Neural cell (in vitro differentiated cells): ENCODE results near the gene SPEM3. TPM values are rescaled to one million over a fixed set of nuclear protein-coding genes. Genes with fewer than 3 reads are reported as not detected.
A peak's percentile ranks its signal among the peaks of the same experiment; 100 is the strongest.

ENCODE experiments used
- H2AFZ ChIP-seq: fragments of 200-600, 300-800 bp; sonication (generic), shearing (Covaris generic); 2 replicates; pipeline ENCODE4 v1.6.0; 2014; ENCODE audit warnings: low read depth, mild to moderate bottlenecking, antibody characterized with exemption, low read length, moderate library complexity
- H3F3A ChIP-seq: fragments of 200-600 bp; shearing (Covaris generic); 2 replicates; pipeline ENCODE4 v1.6.1; 2016; ENCODE audit warnings: mild to moderate bottlenecking, moderate library complexity, mixed read lengths, antibody characterized with exemption, low read length; ENCODE audit not compliant: insufficient read depth, poor library complexity, severe bottlenecking
- H3K27ac ChIP-seq: fragments of 200-600, 300-800 bp; sonication (generic), shearing (Covaris generic); 2 replicates; pipeline ENCODE4 v1.5.1; 2014; ENCODE audit warnings: mild to moderate bottlenecking, low read length, moderate library complexity
- H3K27me3 ChIP-seq: fragments of 300-800, 200-600 bp; sonication (generic), shearing (Covaris generic); 2 replicates; pipeline ENCODE4 v1.6.0; 2014; ENCODE audit warnings: mild to moderate bottlenecking, low read depth, low read length, moderate library complexity; ENCODE audit not compliant: insufficient read depth
- H3K36me3 ChIP-seq: fragments of 300-800, 200-600 bp; sonication (generic), shearing (Covaris generic); 2 replicates; pipeline ENCODE4 v1.5.1; 2014; ENCODE audit warnings: mild to moderate bottlenecking, antibody characterized with exemption, low read length, moderate library complexity; ENCODE audit not compliant: insufficient read depth
- H3K4me2 ChIP-seq: fragments of 300-800, 200-600 bp; sonication (generic), shearing (Covaris generic); 2 replicates; pipeline ENCODE4 v1.6.0; 2014; ENCODE audit warnings: mild to moderate bottlenecking, low read length
- H3K4me3 ChIP-seq: fragments of 300-800, 200-600 bp; sonication (generic), shearing (Covaris generic); 2 replicates; pipeline ENCODE4 v1.5.1; 2014; ENCODE audit warnings: mild to moderate bottlenecking, low read length, moderate library complexity
- H3K79me2 ChIP-seq: fragments of 200-600 bp; shearing (Covaris generic); replicated peaks from 2 replicates; pipeline ENCODE4 v1.6.0; 2014; ENCODE audit warnings: mild to moderate bottlenecking, low read length, moderate library complexity; ENCODE audit not compliant: insufficient read depth
- H3K9ac ChIP-seq: fragments of 300-800, 200-600 bp; sonication (generic), shearing (Covaris generic); 2 replicates; pipeline ENCODE4 v1.6.1; 2016; ENCODE audit warnings: mild to moderate bottlenecking, low read length, mixed read lengths
- H3K9me2 ChIP-seq: fragments of 200-600 bp; shearing (Covaris generic); 2 replicates; pipeline ENCODE4 v1.6.1; 2016; ENCODE audit warnings: mild to moderate bottlenecking, low read length, mixed read lengths; ENCODE audit not compliant: insufficient read depth
- H3K9me3 ChIP-seq: fragments of 200-600, 300-800 bp; sonication (generic), shearing (Covaris generic); 2 replicates; pipeline ENCODE4 v1.6.1; 2016; ENCODE audit warnings: mild to moderate bottlenecking, mixed run types, low read length, moderate library complexity, mixed read lengths
- H4K20me1 ChIP-seq: fragments of 200-600 bp; shearing (Covaris generic); 2 replicates; pipeline ENCODE4 v1.6.1; 2016; ENCODE audit warnings: mild to moderate bottlenecking, mixed run types; ENCODE audit not compliant: insufficient read depth
- EP300 ChIP-seq: fragments of 450-650 bp; conservative IDR thresholded peaks from 2 replicates; pipeline ENCODE4 v1.6.1; 2014; ENCODE audit warnings: antibody characterized with exemption, mild to moderate bottlenecking, moderate library complexity; ENCODE audit not compliant: poor library complexity, severe bottlenecking
- EZH2 ChIP-seq: fragments of 200-600, 300-800 bp; shearing (Covaris generic), sonication (generic); IDR thresholded peaks from 2 replicates; pipeline ENCODE4 v1.6.1; 2014; ENCODE audit warnings: antibody characterized with exemption, low read length, borderline replicate concordance, mild to moderate bottlenecking; ENCODE audit not compliant: insufficient read depth, poor library complexity, severe bottlenecking
- MXI1 ChIP-seq: fragments of 450-650 bp; conservative IDR thresholded peaks from 2 replicates; pipeline ENCODE4 v1.6.1; 2014; ENCODE audit warnings: antibody characterized with exemption, mild to moderate bottlenecking; ENCODE audit not compliant: poor library complexity, severe bottlenecking
- POLR2AphosphoS5 ChIP-seq: IDR thresholded peaks from 2 replicates; pipeline ENCODE4 v1.6.1; 2012
- RAD21 ChIP-seq: fragments of 450-650 bp; conservative IDR thresholded peaks from 2 replicates; pipeline ENCODE4 v1.6.1; 2014; ENCODE audit warnings: antibody characterized with exemption, mild to moderate bottlenecking, moderate library complexity
- REST ChIP-seq: IDR thresholded peaks from 2 replicates; pipeline ENCODE4 v1.6.1; 2012; ENCODE audit warnings: borderline replicate concordance
- SMC3 ChIP-seq: fragments of 450-650 bp; conservative IDR thresholded peaks from 2 replicates; pipeline ENCODE4 v1.6.1; 2014; ENCODE audit warnings: antibody characterized with exemption, mild to moderate bottlenecking, moderate library complexity; ENCODE audit not compliant: poor library complexity
- TAF1 ChIP-seq: IDR thresholded peaks from 2 replicates; pipeline ENCODE4 v1.6.1; 2012; ENCODE audit warnings: low read depth
- polyA plus RNA-seq: library from polyadenylated mRNA; depleted of rRNA; stranded (reverse); fragments of >200 nt; gene quantifications from 2 replicates; pipeline ENCODE4 v1.2.3, GENCODE V29; 2014
- TF ChIP-seq, protein P1 (sequence below): fragments of 450-650 bp; IDR thresholded peaks from 2 replicates; pipeline ENCODE4 v1.5.1; 2014; ENCODE audit warnings: antibody characterized with exemption, mild to moderate bottlenecking, moderate library complexity; ENCODE audit not compliant: poor library complexity, severe bottlenecking

SPEM3 gene
- polyA plus RNA-seq, 1 donor from 2014 or later, result not detected

DNA sequence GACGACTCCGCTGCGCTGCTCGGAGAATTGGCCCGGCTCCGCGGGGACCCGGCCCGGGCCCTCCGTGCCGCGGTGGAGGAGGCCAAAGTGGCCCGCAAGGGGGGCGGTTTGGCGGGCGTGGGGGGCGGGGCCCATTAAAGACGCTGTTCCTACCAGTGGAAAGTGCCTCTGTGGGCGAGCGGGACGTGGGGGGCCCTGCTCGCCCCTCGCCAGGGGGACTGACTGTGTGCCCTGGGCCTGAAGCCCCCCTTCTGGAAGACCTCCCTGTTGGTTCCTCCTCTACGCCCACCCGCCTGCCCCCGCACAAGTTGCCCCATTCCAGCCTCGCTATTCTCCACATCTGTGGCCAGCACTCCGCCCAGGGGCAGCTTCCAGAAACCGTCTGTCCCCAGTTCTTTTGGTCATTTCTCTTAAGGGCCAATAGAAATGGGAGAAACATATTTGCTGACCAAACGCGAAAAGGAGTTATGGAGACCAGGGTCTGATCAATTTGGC is 8.8 kb downstream of the SPEM3 start:
- TF ChIP-seq, protein P1, sequence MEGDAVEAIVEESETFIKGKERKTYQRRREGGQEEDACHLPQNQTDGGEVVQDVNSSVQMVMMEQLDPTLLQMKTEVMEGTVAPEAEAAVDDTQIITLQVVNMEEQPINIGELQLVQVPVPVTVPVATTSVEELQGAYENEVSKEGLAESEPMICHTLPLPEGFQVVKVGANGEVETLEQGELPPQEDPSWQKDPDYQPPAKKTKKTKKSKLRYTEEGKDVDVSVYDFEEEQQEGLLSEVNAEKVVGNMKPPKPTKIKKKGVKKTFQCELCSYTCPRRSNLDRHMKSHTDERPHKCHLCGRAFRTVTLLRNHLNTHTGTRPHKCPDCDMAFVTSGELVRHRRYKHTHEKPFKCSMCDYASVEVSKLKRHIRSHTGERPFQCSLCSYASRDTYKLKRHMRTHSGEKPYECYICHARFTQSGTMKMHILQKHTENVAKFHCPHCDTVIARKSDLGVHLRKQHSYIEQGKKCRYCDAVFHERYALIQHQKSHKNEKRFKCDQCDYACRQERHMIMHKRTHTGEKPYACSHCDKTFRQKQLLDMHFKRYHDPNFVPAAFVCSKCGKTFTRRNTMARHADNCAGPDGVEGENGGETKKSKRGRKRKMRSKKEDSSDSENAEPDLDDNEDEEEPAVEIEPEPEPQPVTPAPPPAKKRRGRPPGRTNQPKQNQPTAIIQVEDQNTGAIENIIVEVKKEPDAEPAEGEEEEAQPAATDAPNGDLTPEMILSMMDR, result no peak
- TF ChIP-seq SMC3, result peak; percentile 7
- no peaks in the 10 kb centered on the region for H3K9me2 ChIP-seq
- H3K4me3 ChIP-seq, result peak overlapping the region; percentile 85
- no peaks in the 10 kb centered on the region for H3K79me2 ChIP-seq
- no peak overlapping the region for H2AFZ ChIP-seq
- H3K27me3 ChIP-seq, result peaks cover 43% of the 10 kb centered on the region
- H3K27ac ChIP-seq, result no peak overlapping the region
- no peaks in the 10 kb centered on the region for H3K36me3 ChIP-seq
- H3K4me2 ChIP-seq, result no peak overlapping the region
- peaks cover 4% of the 10 kb centered on the region for H3F3A ChIP-seq
- H3K9me3 ChIP-seq, result no peaks in the 10 kb centered on the region
- H3K9ac ChIP-seq, result peak overlapping the region; percentile 97
- no peaks in the 10 kb centered on the region for H4K20me1 ChIP-seq

DNA sequence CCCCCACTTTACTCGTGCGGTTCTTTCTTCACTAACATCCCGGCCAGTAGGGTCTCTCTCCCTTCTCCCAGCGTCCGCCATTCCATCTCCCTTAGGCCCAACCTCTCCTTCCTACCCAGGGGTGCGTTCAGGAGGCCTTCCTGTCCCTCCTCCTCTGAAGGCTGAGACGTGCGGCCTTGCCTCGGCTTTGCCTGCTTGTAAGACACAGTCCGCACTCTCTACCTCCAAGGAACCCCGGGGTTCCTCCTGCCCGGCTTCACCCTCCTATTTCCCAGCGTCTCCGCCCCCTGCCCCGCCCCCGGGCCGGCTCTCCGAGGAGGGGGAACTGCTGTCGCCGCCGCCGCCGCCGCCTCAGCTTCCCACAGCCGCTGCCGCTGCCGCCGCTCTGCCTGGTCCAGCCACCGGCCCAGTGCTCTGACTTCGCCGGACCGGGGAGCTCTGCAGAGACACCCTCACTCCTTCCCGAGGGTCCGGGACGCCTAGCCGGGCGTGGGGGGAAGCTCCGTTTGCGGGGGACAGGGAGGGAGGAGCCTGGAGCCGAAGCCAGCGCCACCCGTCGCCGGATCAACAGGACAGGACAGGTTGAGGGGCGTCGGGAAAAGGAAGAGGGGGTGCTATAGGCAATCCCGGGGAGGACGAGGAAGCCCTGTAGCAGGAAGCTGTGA is 9.4 kb downstream of the SPEM3 start:
- H3K36me3 ChIP-seq, result no peaks in the 10 kb centered on the region
- peak overlapping the region; percentile 14 for H3K4me2 ChIP-seq
- peaks cover 4% of the 10 kb centered on the region for H3F3A ChIP-seq
- H3K27ac ChIP-seq, result no peak overlapping the region
- H3K79me2 ChIP-seq, result no peaks in the 10 kb centered on the region
- peak overlapping the region; percentile 85 for H3K4me3 ChIP-seq
- no peaks in the 10 kb centered on the region for H4K20me1 ChIP-seq
- H3K9me3 ChIP-seq, result no peaks in the 10 kb centered on the region
- H3K27me3 ChIP-seq, result peaks cover 43% of the 10 kb centered on the region
- no peak overlapping the region for H2AFZ ChIP-seq
- no peaks in the 10 kb centered on the region for H3K9me2 ChIP-seq
- H3K9ac ChIP-seq, result peak overlapping the region; percentile 97
- peak; percentile 36 for TF ChIP-seq EZH2
- no peak for TF ChIP-seq TAF1
- TF ChIP-seq, protein P1, result peak; percentile 17
- no peak for TF ChIP-seq SMC3

- no peaks in the 10 kb centered on the region for H3K9me3 ChIP-seq
- H3K27ac ChIP-seq, result peak overlapping the region; percentile 99
- H4K20me1 ChIP-seq, result no peaks in the 10 kb centered on the region
- peak overlapping the region; percentile 97 for H3K9ac ChIP-seq
- no peak for TF ChIP-seq MXI1
- no peak for TF ChIP-seq TAF1
- TF ChIP-seq POLR2AphosphoS5, result no peak
- TF ChIP-seq EZH2, result no peak
- no peak for TF ChIP-seq RAD21
- no peak for TF ChIP-seq EP300
- TF ChIP-seq, protein P1, result no peak
- TF ChIP-seq REST, result no peak
- TF ChIP-seq SMC3, result no peak
- no peak overlapping the region for H2AFZ ChIP-seq
- peaks cover 4% of the 10 kb centered on the region for H3F3A ChIP-seq
- no peaks in the 10 kb centered on the region for H3K36me3 ChIP-seq
- peaks cover 43% of the 10 kb centered on the region for H3K27me3 ChIP-seq
- no peaks in the 10 kb centered on the region for H3K79me2 ChIP-seq
- peak overlapping the region; percentile 27 for H3K4me2 ChIP-seq
- H3K9me2 ChIP-seq, result no peaks in the 10 kb centered on the region
- H3K4me3 ChIP-seq, result peak overlapping the region; percentile 85
Observed at GRCh38 chr17:7438656-7439460, 10.2 kb downstream of the SPEM3 start.
